ENCODE data around the gene CSPG4. TPM values are rescaled to one million over a fixed set of nuclear protein-coding genes. Genes with fewer than 3 reads are reported as not detected.

Gene CSPG4
- total and polyA plus RNA-seq, 2 donors (not counting 3 experiments of a cell fraction or from before 2014, with no cell fraction given): not detected

DNA sequence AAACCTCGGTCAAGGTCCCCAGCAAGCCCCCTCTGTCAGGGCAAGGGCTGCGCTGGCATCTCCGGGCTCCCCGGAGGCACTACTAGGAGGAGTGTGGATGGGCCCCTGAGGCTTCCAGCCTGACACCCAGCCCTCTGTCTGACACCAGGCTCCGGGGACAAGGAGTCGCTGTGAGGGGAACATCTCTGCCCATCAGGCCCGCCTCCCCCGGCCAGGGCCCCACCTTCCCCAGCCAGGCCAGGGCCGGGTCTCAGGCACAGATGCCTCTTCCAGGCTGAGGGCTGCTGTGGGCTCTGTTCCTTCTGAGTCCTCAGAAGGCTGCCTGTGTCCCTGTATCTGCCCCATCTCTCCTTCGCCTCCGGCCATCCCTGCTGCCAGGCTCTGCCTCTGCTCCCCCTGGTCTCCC, 15.8 kb downstream of the CSPG4 start:
- intact Hi-C loops (cut with micrococcal nuclease): no loop called here
- no peak overlapping the region for H3K4me2 ChIP-seq (ENCODE audit: insufficient read depth, low read length)
- FAIRE-seq (no peak), DNase-seq (ENCODE audit: low read depth, low spot score) (no peak)
- no peak overlapping the region for H3K4me3 ChIP-seq (replicated peaks in 1 of 3; ENCODE audit: insufficient read depth in 1 of 3, low read depth in 1 of 3, low read length in 3 of 3)
- H2AFZ ChIP-seq (ENCODE audit: low read depth, low read length): no peak overlapping the region
- ChIA-PET CTCF (no interaction called here), POLR2A (no interaction called here)
- H3K9me3 ChIP-seq (replicated peaks; ENCODE audit: control insufficient read depth, insufficient read depth, low read length): no peaks in the 10 kb centered on the region
- no peaks in the 10 kb centered on the region for H3K36me3 ChIP-seq (ENCODE audit: control insufficient read depth in 2 of 2, extremely low read depth in 1 of 2, insufficient read depth in 2 of 2, low read length in 2 of 2)
- no peak overlapping the region for H3K9ac ChIP-seq (replicated peaks; ENCODE audit: extremely low read depth, insufficient read depth, low read length)
- H3K27me3 ChIP-seq (ENCODE audit: control insufficient read depth in 2 of 2, insufficient read depth in 2 of 2, low read length in 2 of 2): peaks cover 31 to 44% of the 10 kb centered on the region in 2 experiments
- no peaks in the 10 kb centered on the region for H3K9me1 ChIP-seq (replicated peaks; ENCODE audit: control insufficient read depth, extremely low read depth, insufficient read depth, low read length)
- H3K4me1 ChIP-seq (ENCODE audit: control insufficient read depth, extremely low read depth, insufficient read depth, low read length): peaks cover 16% of the 10 kb centered on the region
- dilution Hi-C loops (cut with MboI; ENCODE audit: extremely low pct_ligation_motif_present, low sequenced_read_pairs): no loop called here
- no peak overlapping the region for H3K27ac ChIP-seq (ENCODE audit: insufficient read depth, low read depth, low read length)
- no peak for TF ChIP-seq JUN (IDR thresholded peaks at IDR 0.05; ENCODE audit: borderline replicate concordance, insufficient read depth, insufficient read length, low read depth)
- TF ChIP-seq POLR2AphosphoS5 (IDR thresholded peaks at IDR 0.05; ENCODE audit: insufficient read depth, low read depth, low read length): no peak
- H3K79me2 ChIP-seq (ENCODE audit: control insufficient read depth, insufficient read depth, low read length): no peaks in the 10 kb centered on the region
- no TSS peak for BruUV-seq (replicated peaks)
- H4K20me1 ChIP-seq (replicated peaks; ENCODE audit: control insufficient read depth, extremely low read depth, insufficient read depth, low read length): no peaks in the 10 kb centered on the region

DNA sequence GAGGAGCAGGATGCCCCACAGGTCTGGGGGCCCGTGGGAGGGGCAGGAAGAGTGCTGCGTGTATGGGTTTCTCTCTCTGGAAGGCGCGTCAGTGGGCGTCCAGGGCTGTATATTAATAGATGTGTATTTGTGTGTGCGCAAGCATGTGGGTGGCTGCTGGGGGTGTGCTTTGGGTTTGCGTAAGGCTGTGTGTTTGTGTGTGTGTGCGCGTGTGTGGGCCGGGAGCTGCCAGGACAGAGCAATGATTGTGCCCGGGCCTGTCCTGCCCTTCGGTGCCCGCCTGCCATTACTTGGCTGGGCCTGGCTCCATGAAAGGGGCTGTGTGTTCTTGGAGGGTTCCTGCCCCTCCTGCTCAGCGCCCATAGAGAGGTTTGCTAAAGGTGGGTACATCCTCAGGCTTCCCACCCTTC, 16.3 kb downstream of the CSPG4 start:
- H3K4me2 ChIP-seq (ENCODE audit: insufficient read depth, low read length): no peak overlapping the region
- no peak overlapping the region for H3K9ac ChIP-seq (replicated peaks; ENCODE audit: extremely low read depth, insufficient read depth, low read length)
- BruUV-seq (replicated peaks): no TSS peak

More for the DNA sequence above, 16.3 kb downstream of the CSPG4 start:
- ChIA-PET CTCF (no interaction called here), POLR2A (no interaction called here)
- Histone ChIP-seq H3K79me2 (ENCODE audit: control insufficient read depth, insufficient read depth, low read length) (no peaks in the 10 kb centered on the region), H4K20me1 (replicated peaks; ENCODE audit: control insufficient read depth, extremely low read depth, insufficient read depth, low read length) (no peaks in the 10 kb centered on the region), H3K4me3 (replicated peaks in 1 of 3; ENCODE audit: insufficient read depth in 1 of 3, low read depth in 1 of 3, low read length in 3 of 3) (no peak overlapping the region), H3K27ac (ENCODE audit: insufficient read depth, low read depth, low read length) (no peak overlapping the region), H3K36me3 (ENCODE audit: control insufficient read depth in 2 of 2, extremely low read depth in 1 of 2, insufficient read depth in 2 of 2, low read length in 2 of 2) (no peaks in the 10 kb centered on the region), H3K27me3 (ENCODE audit: control insufficient read depth in 2 of 2, insufficient read depth in 2 of 2, low read length in 2 of 2) (peaks cover 36 to 49% of the 10 kb centered on the region in 2 experiments), H2AFZ (ENCODE audit: low read depth, low read length) (no peak overlapping the region), H3K4me1 (ENCODE audit: control insufficient read depth, extremely low read depth, insufficient read depth, low read length) (peaks cover 16% of the 10 kb centered on the region), H3K9me3 (replicated peaks; ENCODE audit: control insufficient read depth, insufficient read depth, low read length) (no peaks in the 10 kb centered on the region), H3K9me1 (replicated peaks; ENCODE audit: control insufficient read depth, extremely low read depth, insufficient read depth, low read length) (no peaks in the 10 kb centered on the region)
- DNase-seq (ENCODE audit: low read depth, low spot score) (no peak), FAIRE-seq (no peak)
- dilution Hi-C loops (cut with MboI; ENCODE audit: extremely low pct_ligation_motif_present, low sequenced_read_pairs): no loop called here
- TF ChIP-seq JUN (IDR thresholded peaks at IDR 0.05; ENCODE audit: borderline replicate concordance, insufficient read depth, insufficient read length, low read depth) (no peak), FOS (IDR thresholded peaks at IDR 0.05; ENCODE audit: borderline replicate concordance, insufficient read depth, low read length) (no peak), POLR2AphosphoS5 (IDR thresholded peaks at IDR 0.05; ENCODE audit: insufficient read depth, low read depth, low read length) (no peak), CTCF (IDR thresholded peaks at IDR 0.05; ENCODE audit: extremely low read depth in 1 of 2, insufficient read depth in 1 of 2, low read depth in 1 of 2, low read length in 2 of 2) (no peak), POLR2A (IDR thresholded peaks at IDR 0.05; ENCODE audit: low read depth, low read length) (no peak), GATA2 (IDR thresholded peaks at IDR 0.05; ENCODE audit: insufficient read depth, insufficient read length, low read depth, low read length) (no peak), EZH2 (IDR thresholded peaks at IDR 0.05; ENCODE audit: borderline replicate concordance, low read depth, low read length, severe bottlenecking) (no peak)
- TF ChIP-seq, protein P1, sequence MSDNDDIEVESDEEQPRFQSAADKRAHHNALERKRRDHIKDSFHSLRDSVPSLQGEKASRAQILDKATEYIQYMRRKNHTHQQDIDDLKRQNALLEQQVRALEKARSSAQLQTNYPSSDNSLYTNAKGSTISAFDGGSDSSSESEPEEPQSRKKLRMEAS (IDR thresholded peaks at IDR 0.05; ENCODE audit: insufficient read depth, insufficient read length): no peak
- intact Hi-C loops (cut with micrococcal nuclease): no loop called here
